Measurements from ENCODE around the gene PDE6B. TPM values are rescaled to one million over a fixed set of nuclear protein-coding genes. Genes with fewer than 3 reads are reported as not detected.

Gene PDE6B
- polyA plus RNA-seq, 1 donor from 2014 or later: 3.2 TPM

GRCh38 chr4:626201-627091, 1.1 kb downstream of the PDE6B start:
- Histone ChIP-seq H3F3A (ENCODE audit: insufficient read depth, low read length, poor library complexity, severe bottlenecking) (no peaks in the 10 kb centered on the region), H3K36me3 (ENCODE audit: insufficient read depth, low read length) (no peaks in the 10 kb centered on the region), H2AFZ (ENCODE audit: low read depth, low read length) (no peak overlapping the region), H3K79me2 (replicated peaks; ENCODE audit: insufficient read depth, low read length) (no peaks in the 10 kb centered on the region), H3K27ac (ENCODE audit: low read length) (no peak overlapping the region), H4K20me1 (ENCODE audit: insufficient read depth) (no peaks in the 10 kb centered on the region), H3K4me3 (ENCODE audit: low read length) (no peak overlapping the region), H3K9me2 (ENCODE audit: insufficient read depth, low read length) (no peaks in the 10 kb centered on the region), H3K4me2 (ENCODE audit: low read length) (no peak overlapping the region), H3K27me3 (ENCODE audit: insufficient read depth, low read depth, low read length) (no peaks in the 10 kb centered on the region), H3K9me3 (ENCODE audit: low read length) (no peaks in the 10 kb centered on the region), H3K9ac (ENCODE audit: low read length) (no peak overlapping the region)
- TF ChIP-seq MXI1 (conservative IDR thresholded peaks at IDR 0.05; ENCODE audit: poor library complexity, severe bottlenecking) (no peak), TAF1 (IDR thresholded peaks at IDR 0.05; ENCODE audit: low read depth) (no peak), SMC3 (conservative IDR thresholded peaks at IDR 0.05; ENCODE audit: poor library complexity) (no peak), EZH2 (IDR thresholded peaks at IDR 0.05; ENCODE audit: borderline replicate concordance, insufficient read depth, low read length, poor library complexity, severe bottlenecking) (no peak), POLR2AphosphoS5 (IDR thresholded peaks at IDR 0.05) (no peak), REST (IDR thresholded peaks at IDR 0.05; ENCODE audit: borderline replicate concordance) (no peak), RAD21 (conservative IDR thresholded peaks at IDR 0.05) (no peak), CTCF (IDR thresholded peaks at IDR 0.05; ENCODE audit: poor library complexity, severe bottlenecking) (no peak), EP300 (conservative IDR thresholded peaks at IDR 0.05; ENCODE audit: poor library complexity, severe bottlenecking) (no peak)

GRCh38 chr4:627347-628125, 2.2 kb downstream of the PDE6B start:
- no peaks in the 10 kb centered on the region for H3K9me3 ChIP-seq (ENCODE audit: low read length)
- no peaks in the 10 kb centered on the region for H4K20me1 ChIP-seq (ENCODE audit: insufficient read depth)
- no peaks in the 10 kb centered on the region for H3K79me2 ChIP-seq (replicated peaks; ENCODE audit: insufficient read depth, low read length)
- H3K27ac ChIP-seq (ENCODE audit: low read length): no peak overlapping the region
- TF ChIP-seq POLR2AphosphoS5 (IDR thresholded peaks at IDR 0.05) (no peak), RAD21 (conservative IDR thresholded peaks at IDR 0.05) (no peak), MXI1 (conservative IDR thresholded peaks at IDR 0.05; ENCODE audit: poor library complexity, severe bottlenecking) (no peak), CTCF (IDR thresholded peaks at IDR 0.05; ENCODE audit: poor library complexity, severe bottlenecking) (no peak), TAF1 (IDR thresholded peaks at IDR 0.05; ENCODE audit: low read depth) (no peak), EP300 (conservative IDR thresholded peaks at IDR 0.05; ENCODE audit: poor library complexity, severe bottlenecking) (no peak), EZH2 (IDR thresholded peaks at IDR 0.05; ENCODE audit: borderline replicate concordance, insufficient read depth, low read length, poor library complexity, severe bottlenecking) (no peak), SMC3 (conservative IDR thresholded peaks at IDR 0.05; ENCODE audit: poor library complexity) (no peak), REST (IDR thresholded peaks at IDR 0.05; ENCODE audit: borderline replicate concordance) (no peak)
- no peak overlapping the region for H3K9ac ChIP-seq (ENCODE audit: low read length)
- no peak overlapping the region for H3K4me3 ChIP-seq (ENCODE audit: low read length)
- no peaks in the 10 kb centered on the region for H3K36me3 ChIP-seq (ENCODE audit: insufficient read depth, low read length)
- no peaks in the 10 kb centered on the region for H3K27me3 ChIP-seq (ENCODE audit: insufficient read depth, low read depth, low read length)
- no peaks in the 10 kb centered on the region for H3K9me2 ChIP-seq (ENCODE audit: insufficient read depth, low read length)
- H2AFZ ChIP-seq (ENCODE audit: low read depth, low read length): no peak overlapping the region
- H3K4me2 ChIP-seq (ENCODE audit: low read length): no peak overlapping the region
- no peaks in the 10 kb centered on the region for H3F3A ChIP-seq (ENCODE audit: insufficient read depth, low read length, poor library complexity, severe bottlenecking)
